ENCODE measurements around the gene NAA60. TPM values are rescaled to one million over a fixed set of nuclear protein-coding genes. Genes with fewer than 3 reads are reported as not detected.

Gene NAA60
- total RNA-seq, 4 donors from 2014 or later = 80.9 to 110 (median 96.8) TPM

DNA sequence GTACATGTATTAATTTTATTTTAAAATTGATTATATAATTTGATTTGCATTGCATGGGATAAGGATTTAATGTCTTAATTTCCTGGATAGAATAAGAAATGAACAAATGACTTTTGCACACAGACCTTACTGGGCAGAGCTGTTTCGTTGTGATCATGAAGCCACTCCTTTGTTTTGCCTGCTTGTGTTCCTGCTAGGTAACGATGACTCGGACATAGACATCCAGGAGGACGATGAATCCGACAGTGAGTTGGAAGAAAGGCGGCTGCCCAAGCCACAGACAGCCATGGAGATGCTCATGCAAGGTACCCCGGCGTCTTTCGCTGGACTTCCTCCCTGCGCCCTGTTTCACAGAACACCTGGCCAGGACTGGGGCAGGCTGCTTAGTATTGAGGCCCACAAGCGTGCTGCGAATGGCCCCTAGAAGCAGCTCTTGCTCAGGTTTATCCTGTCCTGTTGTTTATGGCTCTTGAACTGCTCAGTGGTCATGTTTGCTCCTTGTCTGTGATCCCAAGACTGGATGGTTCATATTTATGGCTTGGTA is 87.0 kb downstream of the NAA60 start:
- peaks cover 0 to 32% (median 0%) of the 10 kb centered on the region in 3 donors for H3K36me3 ChIP-seq
- TF ChIP-seq POLR2A (IDR thresholded peaks at IDR 0.05) = no peak
- H3K4me1 ChIP-seq = no peaks in the 10 kb centered on the region
- H3K4me3 ChIP-seq = no peak overlapping the region
- no peak overlapping the region for H3K27ac ChIP-seq
- H3K27me3 ChIP-seq = no peaks in the 10 kb centered on the region
- peak in 1 of 3 donors; percentile 35 for DNase-seq
- H3K9me3 ChIP-seq = no peaks in the 10 kb centered on the region

DNA sequence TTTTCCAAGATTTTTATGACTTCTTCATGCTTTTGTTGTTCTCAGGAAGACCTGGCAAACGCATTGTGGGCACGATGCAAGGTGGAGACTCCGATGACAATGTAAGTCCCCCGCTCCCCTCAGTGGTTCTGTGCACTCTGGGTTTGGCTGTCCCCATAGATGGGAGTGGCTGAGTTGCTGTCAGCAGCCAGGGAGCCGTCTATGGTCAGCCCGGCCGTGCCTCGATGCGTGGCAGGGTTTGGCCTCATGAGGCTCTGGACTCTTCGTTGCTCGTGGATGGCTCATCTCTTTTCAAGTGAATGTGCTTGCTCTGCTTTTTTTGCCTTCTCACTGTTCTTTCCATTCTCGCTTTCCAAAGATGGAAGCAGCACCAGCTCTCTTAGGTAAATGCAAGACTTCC is 89.3 kb downstream of the NAA60 start:
- peak in 1 of 3 donors; percentile 33 for DNase-seq
- Histone ChIP-seq H3K27ac (no peak overlapping the region), H3K9me3 (no peaks in the 10 kb centered on the region), H3K36me3 (peaks cover 0 to 32% (median 0%) of the 10 kb centered on the region in 3 donors), H3K4me1 (no peaks in the 10 kb centered on the region), H3K4me3 (no peak overlapping the region), H3K27me3 (no peaks in the 10 kb centered on the region)
- TF ChIP-seq, protein P1, sequence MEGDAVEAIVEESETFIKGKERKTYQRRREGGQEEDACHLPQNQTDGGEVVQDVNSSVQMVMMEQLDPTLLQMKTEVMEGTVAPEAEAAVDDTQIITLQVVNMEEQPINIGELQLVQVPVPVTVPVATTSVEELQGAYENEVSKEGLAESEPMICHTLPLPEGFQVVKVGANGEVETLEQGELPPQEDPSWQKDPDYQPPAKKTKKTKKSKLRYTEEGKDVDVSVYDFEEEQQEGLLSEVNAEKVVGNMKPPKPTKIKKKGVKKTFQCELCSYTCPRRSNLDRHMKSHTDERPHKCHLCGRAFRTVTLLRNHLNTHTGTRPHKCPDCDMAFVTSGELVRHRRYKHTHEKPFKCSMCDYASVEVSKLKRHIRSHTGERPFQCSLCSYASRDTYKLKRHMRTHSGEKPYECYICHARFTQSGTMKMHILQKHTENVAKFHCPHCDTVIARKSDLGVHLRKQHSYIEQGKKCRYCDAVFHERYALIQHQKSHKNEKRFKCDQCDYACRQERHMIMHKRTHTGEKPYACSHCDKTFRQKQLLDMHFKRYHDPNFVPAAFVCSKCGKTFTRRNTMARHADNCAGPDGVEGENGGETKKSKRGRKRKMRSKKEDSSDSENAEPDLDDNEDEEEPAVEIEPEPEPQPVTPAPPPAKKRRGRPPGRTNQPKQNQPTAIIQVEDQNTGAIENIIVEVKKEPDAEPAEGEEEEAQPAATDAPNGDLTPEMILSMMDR (IDR thresholded peaks at IDR 0.05) = no peak
- TF ChIP-seq POLR2A (IDR thresholded peaks at IDR 0.05) = no peak

DNA sequence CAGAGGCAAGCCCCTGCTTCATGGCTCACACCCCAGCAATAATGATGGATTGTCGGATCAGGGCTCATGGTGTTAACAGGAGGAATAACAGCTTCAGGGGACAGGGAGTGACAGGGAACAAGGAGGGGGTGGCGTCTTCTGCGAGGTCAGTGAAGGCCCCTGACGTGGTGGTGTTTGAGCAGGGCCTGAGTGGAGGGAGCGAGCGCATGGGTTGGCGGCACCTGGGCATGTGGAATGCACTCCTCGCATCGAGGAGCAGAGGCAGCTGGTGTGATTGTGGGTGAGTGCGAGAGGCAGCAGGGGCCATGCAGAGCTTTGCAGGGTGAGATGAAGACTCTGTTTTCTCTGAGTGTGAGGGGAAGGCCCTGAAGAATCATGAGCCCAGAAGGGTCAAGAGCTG is 90.6 kb downstream of the NAA60 start:
- H3K9me3 ChIP-seq = no peaks in the 10 kb centered on the region
- H3K4me1 ChIP-seq = no peaks in the 10 kb centered on the region
- no peak overlapping the region for H3K27ac ChIP-seq
- TF ChIP-seq POLR2A (IDR thresholded peaks at IDR 0.05) = no peak
- DNase-seq = no peak
- no peak overlapping the region for H3K4me3 ChIP-seq
- no peaks in the 10 kb centered on the region for H3K27me3 ChIP-seq
- peaks cover 0 to 35% (median 0%) of the 10 kb centered on the region in 3 donors for H3K36me3 ChIP-seq

DNA sequence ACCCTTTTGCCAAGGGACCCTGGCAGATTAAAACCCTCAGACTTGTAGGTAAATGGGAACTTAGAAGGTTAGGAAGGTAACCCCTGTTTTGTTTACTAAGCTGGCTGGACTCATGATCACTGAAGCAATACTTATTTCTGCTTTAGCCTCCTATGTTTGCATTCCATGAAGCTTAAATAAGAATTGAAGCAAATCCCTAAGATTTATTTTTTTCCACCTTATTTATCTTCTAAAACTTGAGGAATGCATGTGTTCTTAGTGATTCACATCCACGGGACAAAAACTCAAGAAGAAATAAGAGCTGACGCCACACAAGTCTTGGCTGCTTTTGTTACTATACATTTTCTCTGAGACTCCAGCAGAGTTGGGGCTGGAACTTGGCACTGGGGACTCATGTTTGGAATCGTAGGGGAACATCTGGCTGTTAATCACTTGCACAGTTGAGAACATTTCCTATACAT is 92.8 kb downstream of the NAA60 start:
- H3K27ac ChIP-seq = no peak overlapping the region

More for the DNA sequence above, 92.8 kb downstream of the NAA60 start:
- TF ChIP-seq POLR2A (IDR thresholded peaks at IDR 0.05) = no peak
- TF ChIP-seq, protein P1 (IDR thresholded peaks at IDR 0.05) = no peak
- no peak for DNase-seq
- H3K36me3 ChIP-seq = peaks cover 0 to 26% (median 0%) of the 10 kb centered on the region in 3 donors
- H3K4me1 ChIP-seq = no peaks in the 10 kb centered on the region
- H3K4me3 ChIP-seq = no peak overlapping the region
- no peaks in the 10 kb centered on the region for H3K27me3 ChIP-seq
- H3K9me3 ChIP-seq = no peaks in the 10 kb centered on the region

Small RNAs within 50 kb of the gene (small RNA-seq; reads per million reads assigned to genes)
- gene MIR6126 = 0 reads per million in 2 donors

Other genes with a start within 250 kb of the NAA60 start
- 10 to 100 TPM in 2 of 4 donors, 1 to 10 TPM in 2; 8.6 to 13.0 (median 10.0) TPM for gene ZNF200, start 208.5 kb upstream of the NAA60 start, total RNA-seq
- 1 to 10 TPM; 1.2 to 6.6 (median 2.2) TPM for gene MEFV, start 187.0 kb upstream of the NAA60 start, total RNA-seq
- gene ZNF263, start 160.2 kb upstream of the NAA60 start, total RNA-seq = 10 to 100 TPM; 19.0 to 35.8 (median 27.5) TPM
- 10 to 100 TPM in 1 of 4 donors, 1 to 10 TPM in 3; 1.2 to 14.9 (median 2.9) TPM for gene TIGD7, start 138.2 kb upstream of the NAA60 start, total RNA-seq
- gene ZNF75A, start 138.2 kb upstream of the NAA60 start, total RNA-seq = 10 to 100 TPM; 19.3 to 56.9 (median 41.6) TPM
- not detected for gene OR2C1, start 87.8 kb upstream of the NAA60 start, total RNA-seq
- 10 to 100 TPM; 12.4 to 23.1 (median 15.3) TPM for gene ZSCAN32, start 42.7 kb upstream of the NAA60 start, total RNA-seq
- 10 to 100 TPM in 3 of 4 donors, 1 to 10 TPM in 1; 7.4 to 19.8 (median 15.7) TPM for gene ZNF174, start 42.5 kb upstream of the NAA60 start, total RNA-seq
- 1 to 10 TPM; 1.1 to 3.3 (median 1.8) TPM for gene ZNF597, start 176 bp upstream of the NAA60 start, total RNA-seq
- not detected for gene C16orf90, start 51.8 kb downstream of the NAA60 start, total RNA-seq
- gene CLUAP1, start 57.3 kb downstream of the NAA60 start, total RNA-seq = 10 to 100 TPM in 1 of 4 donors, 1 to 10 TPM in 3; 6.6 to 37.1 (median 7.7) TPM
- 10 to 100 TPM in 1 of 4 donors, 1 to 10 TPM in 3; 4.4 to 32.2 (median 7.3) TPM for gene NLRC3, start 133.7 kb downstream of the NAA60 start, total RNA-seq
- 10 to 100 TPM in 3 of 4 donors, 1 to 10 TPM in 1; 6.5 to 13.4 (median 12.8) TPM for gene SLX4, start 167.9 kb downstream of the NAA60 start, total RNA-seq
- 100 to 1,000 TPM in 3 of 4 donors, 10 to 100 TPM in 1; 80.9 to 773 (median 653) TPM for gene DNASE1, start 211.0 kb downstream of the NAA60 start, total RNA-seq

All from Peyer's patch (tissue), 4 donors.